ENCODE measurements around the gene ACOT8. TPM values are rescaled to one million over a fixed set of nuclear protein-coding genes. Genes with fewer than 3 reads are reported as not detected.

ACOT8 gene
- total and polyA plus RNA-seq, 9 of the 15 experiments (the other 6 are each of a cell fraction or from before 2014, with no cell fraction given), result 8.2 to 46.7 (median 20.7) TPM

DNA sequence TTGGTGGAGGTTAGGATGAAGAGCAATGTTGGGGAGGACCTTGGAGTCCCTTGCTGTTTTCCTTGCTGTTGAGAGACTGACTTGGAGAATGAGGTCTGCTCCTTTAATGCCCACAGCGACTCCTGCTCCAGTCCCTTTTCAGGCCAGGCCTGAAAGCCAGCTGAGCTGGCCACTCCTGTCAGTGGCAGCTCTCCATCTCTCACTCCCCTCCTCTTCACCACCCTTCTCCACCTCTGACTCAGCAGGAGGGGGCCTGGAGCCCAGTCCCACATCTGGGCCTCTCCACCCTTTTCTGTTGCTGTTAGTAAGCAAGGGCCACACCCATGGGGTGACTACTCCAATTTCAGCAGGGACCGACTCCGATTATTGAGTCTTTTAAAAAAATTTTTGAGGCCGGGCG is 21.4 kb downstream of the ACOT8 start:
- ATAC-seq (peak; percentile 77), DNase-seq (ENCODE audit: extremely low read depth in 1 of 4, low spot score in 3 of 4) (peak; percentile 82 to 84 (median 84)), FAIRE-seq (peak; percentile 76)
- no TSS peak for BruUV-seq (replicated peaks)
- Histone ChIP-seq H3K4me3 (no peak overlapping the region), H3K27ac (ENCODE audit: extremely low read depth, low read depth, low read length) (peak overlapping the region; percentile 25; the same call in 1 of the 3 replicates), H2AFZ (ENCODE audit: low read depth, low read length) (no peak overlapping the region), H3K4me1 (replicated peaks in 1 of 2; ENCODE audit: control insufficient read depth in 2 of 2, insufficient read depth in 2 of 2, low read length in 2 of 2) (peaks cover 32 to 39% of the 10 kb centered on the region in 2 experiments), H4K20me1 (replicated peaks; ENCODE audit: control insufficient read depth, insufficient read depth, low read length) (no peaks in the 10 kb centered on the region), H3K4me2 (ENCODE audit: insufficient read depth, low read length) (peak overlapping the region; percentile 60), H3K27me3 (ENCODE audit: control insufficient read depth in 2 of 2, insufficient read depth in 2 of 2, low read length in 2 of 2) (no peaks in the 10 kb centered on the region), H3K79me2 (ENCODE audit: control insufficient read depth, insufficient read depth, low read length) (no peaks in the 10 kb centered on the region), H3K9me3 (replicated peaks; ENCODE audit: control insufficient read depth, insufficient read depth, low read depth, low read length) (no peaks in the 10 kb centered on the region), H3K9me1 (ENCODE audit: control insufficient read depth, insufficient read depth, low read length) (no peaks in the 10 kb centered on the region), H3K9ac (ENCODE audit: insufficient read depth in 1 of 2, low read depth in 2 of 2, low read length in 2 of 2) (0 out of 4 replicates have a peak overlapping the region, but pooled peaks of 1 of the 2 experiments have one; percentile 2), H3K36me3 (ENCODE audit: control insufficient read depth, insufficient read depth, low read length) (no peaks in the 10 kb centered on the region)
- WGBS (ENCODE audit: insufficient coverage, low coverage, missing lambda C conversion rate), result 11% methylated on average over 5 of the region's 5 CpGs
- POLR2A ChIA-PET, result no interaction called here
- in situ Hi-C loops (cut with MboI) (no loop called here), intact Hi-C loops (cut with micrococcal nuclease) (loop anchor here (10.0 kb wide), 1 partner anchor 49 kb away; the partner anchor contains the start of genes SPATA25 and ZSWIM1)
- CTCF ChIA-PET (ENCODE audit: low intra/inter-chr PET ratio), result no interaction called here
- TF ChIP-seq, protein P1, sequence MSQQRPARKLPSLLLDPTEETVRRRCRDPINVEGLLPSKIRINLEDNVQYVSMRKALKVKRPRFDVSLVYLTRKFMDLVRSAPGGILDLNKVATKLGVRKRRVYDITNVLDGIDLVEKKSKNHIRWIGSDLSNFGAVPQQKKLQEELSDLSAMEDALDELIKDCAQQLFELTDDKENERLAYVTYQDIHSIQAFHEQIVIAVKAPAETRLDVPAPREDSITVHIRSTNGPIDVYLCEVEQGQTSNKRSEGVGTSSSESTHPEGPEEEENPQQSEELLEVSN (IDR thresholded peaks at IDR 0.05; ENCODE audit: borderline replicate concordance in 1 of 2, extremely low read depth in 1 of 2, insufficient read depth in 1 of 2, insufficient read length in 1 of 2, low read depth in 1 of 2, low read length in 1 of 2, poor library complexity in 1 of 2, severe bottlenecking in 1 of 2), result no peak
- TF ChIP-seq CC2D1A (IDR thresholded peaks at IDR 0.05) (no peak), KDM2B (CRISPR knock-in tag; IDR thresholded peaks at IDR 0.05) (no peak), ZNF212 (CRISPR knock-in tag; IDR thresholded peaks at IDR 0.05) (no peak), RFX1 (IDR thresholded peaks at IDR 0.05) (no peak), ATF7 (IDR thresholded peaks at IDR 0.05) (no peak), E2F3 (CRISPR knock-in tag; IDR thresholded peaks at IDR 0.05) (no peak), CBFA2T3 (IDR thresholded peaks at IDR 0.05) (peak; percentile 49; the same call in 1 of the 2 replicates), ZBTB7A (IDR thresholded peaks at IDR 0.05; ENCODE audit: borderline replicate concordance, control insufficient read depth, low read depth, low read length) (peak; percentile 62; the same call in 1 of the 2 replicates), SIN3A (IDR thresholded peaks at IDR 0.05; ENCODE audit: borderline replicate concordance in 2 of 2, control insufficient read depth in 1 of 2, low read depth in 2 of 2, low read length in 2 of 2) (no peak), ZNF766 (CRISPR knock-in tag; conservative IDR thresholded peaks at IDR 0.05) (no peak), RFX7 (CRISPR knock-in tag; IDR thresholded peaks at IDR 0.05) (no peak), PCBP2 (IDR thresholded peaks at IDR 0.05; ENCODE audit: low read depth, low read length, poor library complexity, severe bottlenecking) (no peak)
- TF ChIP-seq, protein P2, sequence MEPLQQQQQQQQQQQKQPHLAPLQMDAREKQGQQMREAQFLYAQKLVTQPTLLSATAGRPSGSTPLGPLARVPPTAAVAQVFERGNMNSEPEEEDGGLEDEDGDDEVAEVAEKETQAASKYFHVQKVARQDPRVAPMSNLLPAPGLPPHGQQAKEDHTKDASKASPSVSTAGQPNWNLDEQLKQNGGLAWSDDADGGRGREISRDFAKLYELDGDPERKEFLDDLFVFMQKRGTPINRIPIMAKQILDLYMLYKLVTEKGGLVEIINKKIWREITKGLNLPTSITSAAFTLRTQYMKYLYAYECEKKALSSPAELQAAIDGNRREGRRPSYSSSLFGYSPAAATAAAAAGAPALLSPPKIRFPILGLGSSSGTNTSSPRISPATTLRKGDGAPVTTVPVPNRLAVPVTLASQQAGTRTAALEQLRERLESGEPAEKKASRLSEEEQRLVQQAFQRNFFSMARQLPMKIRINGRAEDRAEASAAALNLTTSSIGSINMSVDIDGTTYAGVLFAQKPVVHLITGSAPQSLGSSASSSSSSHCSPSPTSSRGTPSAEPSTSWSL (CRISPR knock-in tag; IDR thresholded peaks at IDR 0.05; ENCODE audit: borderline replicate concordance), result no peak
- TF ChIP-seq, protein P3, sequence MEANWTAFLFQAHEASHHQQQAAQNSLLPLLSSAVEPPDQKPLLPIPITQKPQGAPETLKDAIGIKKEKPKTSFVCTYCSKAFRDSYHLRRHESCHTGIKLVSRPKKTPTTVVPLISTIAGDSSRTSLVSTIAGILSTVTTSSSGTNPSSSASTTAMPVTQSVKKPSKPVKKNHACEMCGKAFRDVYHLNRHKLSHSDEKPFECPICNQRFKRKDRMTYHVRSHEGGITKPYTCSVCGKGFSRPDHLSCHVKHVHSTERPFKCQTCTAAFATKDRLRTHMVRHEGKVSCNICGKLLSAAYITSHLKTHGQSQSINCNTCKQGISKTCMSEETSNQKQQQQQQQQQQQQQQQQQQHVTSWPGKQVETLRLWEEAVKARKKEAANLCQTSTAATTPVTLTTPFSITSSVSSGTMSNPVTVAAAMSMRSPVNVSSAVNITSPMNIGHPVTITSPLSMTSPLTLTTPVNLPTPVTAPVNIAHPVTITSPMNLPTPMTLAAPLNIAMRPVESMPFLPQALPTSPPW (CRISPR knock-in tag; IDR thresholded peaks at IDR 0.05), result peak; percentile 50; the same call in 1 of the 2 replicates
- TF ChIP-seq, protein P4, sequence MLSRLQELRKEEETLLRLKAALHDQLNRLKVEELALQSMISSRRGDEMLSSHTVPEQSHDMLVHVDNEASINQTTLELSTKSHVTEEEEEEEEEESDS (CRISPR knock-in tag; IDR thresholded peaks at IDR 0.05), result no peak
- TF ChIP-seq, protein P5, sequence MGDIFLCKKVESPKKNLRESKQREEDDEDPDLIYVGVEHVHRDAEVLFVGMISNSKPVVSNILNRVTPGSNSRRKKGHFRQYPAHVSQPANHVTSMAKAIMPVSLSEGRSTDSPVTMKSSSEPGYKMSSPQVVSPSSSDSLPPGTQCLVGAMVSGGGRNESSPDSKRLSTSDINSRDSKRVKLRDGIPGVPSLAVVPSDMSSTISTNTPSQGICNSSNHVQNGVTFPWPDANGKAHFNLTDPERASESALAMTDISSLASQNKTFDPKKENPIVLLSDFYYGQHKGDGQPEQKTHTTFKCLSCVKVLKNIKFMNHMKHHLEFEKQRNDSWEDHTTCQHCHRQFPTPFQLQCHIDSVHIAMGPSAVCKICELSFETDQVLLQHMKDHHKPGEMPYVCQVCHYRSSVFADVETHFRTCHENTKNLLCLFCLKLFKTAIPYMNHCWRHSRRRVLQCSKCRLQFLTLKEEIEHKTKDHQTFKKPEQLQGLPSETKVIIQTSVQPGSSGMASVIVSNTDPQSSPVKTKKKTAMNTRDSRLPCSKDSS (IDR thresholded peaks at IDR 0.05; ENCODE audit: low read depth, partially characterized antibody), result no peak

All from K562 (cell line).